NCI-H2107 (cell line): ENCODE results near the gene HOXA4.

Experiments
- DNase-seq: peaks from one replicate; lab custom pipeline; 2025; lab: John Stamatoyannopoulos, UW

Gene HOXA4

GRCh38 chr7:27116962-27117886 lies 13.3 kb downstream of the HOXA4 start:
- DNase-seq = no peak

GRCh38 chr7:27116031-27116961 lies 14.3 kb downstream of the HOXA4 start:
- DNase-seq = no peak

GRCh38 chr7:27115221-27116026 lies 15.1 kb downstream of the HOXA4 start:
- no peak for DNase-seq

GRCh38 chr7:27114881-27115220 lies 15.7 kb downstream of the HOXA4 start:
- DNase-seq = no peak

GRCh38 chr7:27113991-27114769 lies 16.4 kb downstream of the HOXA4 start:
- no peak for DNase-seq

- no peak for DNase-seq
Measured at GRCh38 chr7:27112955-27113949, 17.3 kb downstream of the HOXA4 start.

GRCh38 chr7:27112361-27112760 lies 18.2 kb downstream of the HOXA4 start:
- DNase-seq = no peak

GRCh38 chr7:27111751-27112277 lies 18.7 kb downstream of the HOXA4 start:
- no peak for DNase-seq

GRCh38 chr7:27111042-27111750 lies 19.4 kb downstream of the HOXA4 start:
- DNase-seq = no peak

- no peak for DNase-seq
Measured at GRCh38 chr7:27110186-27111031, 20.1 kb downstream of the HOXA4 start.

GRCh38 chr7:27109466-27110185 lies 20.9 kb downstream of the HOXA4 start:
- no peak for DNase-seq

- no peak for DNase-seq
Measured at GRCh38 chr7:27108390-27109127, 22.0 kb downstream of the HOXA4 start.

- DNase-seq = no peak
Measured at GRCh38 chr7:27107391-27108381, 22.9 kb downstream of the HOXA4 start.

- DNase-seq = no peak
Measured at GRCh38 chr7:27106901-27107240, 23.7 kb downstream of the HOXA4 start.

- DNase-seq = peak; percentile 28
Measured at GRCh38 chr7:27106181-27106900, 24.2 kb downstream of the HOXA4 start.
